CD4-positive, alpha-beta T cell treated with Interleukin-4 for 4 hours (primary cell): ENCODE results near the gene CFAP46.
"Not testable (repeated sequence)": the region's sequence is repeated elsewhere in the genome, so short reads cannot be mapped to it uniquely, and the experiment has no call there.

Experiments
- DNase-seq: peaks from one replicate; pipeline ENCODE4 v3.0.0-alpha.2; 2020

Gene CFAP46

GRCh38 chr10:132803416-132804210 is 138.8 kb downstream of the CFAP46 start:
- no peak for DNase-seq

DNA sequence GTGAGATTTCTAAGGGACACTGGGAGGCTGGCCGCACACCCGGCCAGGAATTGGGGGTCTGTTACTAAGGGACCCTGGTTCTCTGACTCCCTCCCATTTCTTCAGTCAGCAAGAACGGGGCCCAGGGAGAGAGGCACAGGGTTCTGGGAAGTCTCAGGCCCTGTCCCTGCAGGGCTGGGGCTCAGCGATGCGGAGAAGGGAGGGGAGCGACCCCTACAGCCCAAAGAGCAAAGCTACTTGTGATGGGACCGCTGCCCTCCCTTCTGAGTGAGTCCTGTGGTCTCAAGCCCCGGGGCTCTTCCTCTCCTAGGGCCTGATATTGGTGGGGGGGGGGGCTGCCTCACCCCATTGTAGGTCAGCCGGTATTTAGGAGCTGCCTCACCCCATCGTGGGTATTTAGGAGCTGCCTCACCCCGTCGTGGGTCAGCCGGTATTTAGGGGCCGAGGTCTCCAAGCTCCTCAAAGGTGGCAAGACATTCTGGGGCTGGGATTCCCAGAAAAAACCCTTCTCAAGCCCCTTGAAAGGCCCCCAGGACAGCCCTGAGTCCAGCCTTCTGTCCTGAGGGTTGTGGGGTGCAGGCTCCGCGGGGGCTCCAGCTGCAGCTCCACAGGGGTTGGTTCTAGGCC is 139.6 kb downstream of the CFAP46 start:
- DNase-seq: no peak

DNA sequence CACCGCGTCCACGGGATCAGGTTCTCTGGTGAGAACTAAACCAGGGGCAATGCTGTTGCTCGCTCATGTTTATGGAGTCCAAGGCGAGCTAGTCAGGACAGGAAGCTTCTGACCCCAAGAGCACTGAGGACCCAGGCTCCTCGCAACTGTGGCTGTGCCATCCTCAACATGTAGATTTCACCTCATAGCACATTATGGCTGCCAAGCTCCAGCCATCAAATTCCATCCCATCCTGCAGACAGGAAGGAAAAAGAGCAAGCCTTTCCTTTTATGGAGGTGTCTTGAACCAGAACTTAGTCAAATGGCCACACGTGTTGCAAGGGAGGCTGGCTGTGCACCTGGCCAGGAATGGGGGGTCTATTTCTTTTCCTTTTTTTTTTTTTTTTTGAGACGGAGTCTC is 140.3 kb downstream of the CFAP46 start:
- DNase-seq: no peak

GRCh38 chr10:132799865-132800264 is 142.5 kb downstream of the CFAP46 start:
- DNase-seq: no peak

GRCh38 chr10:132798876-132799275 is 143.5 kb downstream of the CFAP46 start:
- DNase-seq: no peak

GRCh38 chr10:132798403-132798802 is 144.0 kb downstream of the CFAP46 start:
- no peak for DNase-seq

DNA sequence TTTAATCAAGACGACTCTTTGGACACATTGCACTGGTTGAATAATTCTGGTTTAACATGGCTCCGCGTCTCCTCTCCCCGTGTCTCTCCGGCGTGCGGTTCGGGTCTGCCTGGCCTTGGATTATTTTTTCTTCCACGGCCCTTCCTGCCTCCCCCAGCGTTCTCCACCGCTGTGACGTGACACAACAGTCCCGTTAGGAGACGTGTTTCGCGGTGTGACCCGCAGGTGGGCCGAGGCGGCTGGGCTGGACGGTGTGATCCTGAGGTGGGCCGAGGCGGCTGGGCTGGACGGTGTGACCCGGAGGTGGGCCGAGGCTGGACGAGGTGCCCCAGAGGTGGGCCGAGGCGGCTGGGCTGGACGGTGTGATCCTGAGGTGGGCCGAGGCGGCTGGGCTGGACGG is 144.4 kb downstream of the CFAP46 start:
- DNase-seq: not testable (repeated sequence)

GRCh38 chr10:132796846-132797245 is 145.5 kb downstream of the CFAP46 start:
- no peak for DNase-seq

- no peak for DNase-seq
Measured at GRCh38 chr10:132793871-132794849, 148.2 kb downstream of the CFAP46 start.

- DNase-seq: no peak
Measured at GRCh38 chr10:132793213-132793612, 149.2 kb downstream of the CFAP46 start.

- no peak for DNase-seq
Measured at GRCh38 chr10:132792796-132793195, 149.6 kb downstream of the CFAP46 start.

DNA sequence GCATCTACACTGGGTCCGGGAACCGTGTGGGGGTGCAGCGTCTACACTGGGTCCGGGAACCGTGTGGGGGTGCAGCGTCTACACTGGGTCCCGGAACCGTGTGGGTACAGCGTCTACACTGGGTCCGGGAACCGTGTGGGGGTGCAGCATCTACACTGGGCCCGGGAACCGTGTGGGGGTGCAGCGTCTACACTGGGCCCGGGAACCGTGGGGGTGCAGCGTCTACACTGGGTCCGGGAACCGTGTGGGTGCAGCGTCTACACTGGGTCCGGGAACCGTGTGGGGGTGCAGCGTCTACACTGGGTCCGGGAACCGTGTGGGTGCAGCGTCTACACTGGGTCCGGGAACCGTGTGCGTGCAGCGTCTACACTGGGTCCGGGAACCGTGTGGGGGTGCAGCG is 150.3 kb downstream of the CFAP46 start:
- not testable (repeated sequence) for DNase-seq

DNA sequence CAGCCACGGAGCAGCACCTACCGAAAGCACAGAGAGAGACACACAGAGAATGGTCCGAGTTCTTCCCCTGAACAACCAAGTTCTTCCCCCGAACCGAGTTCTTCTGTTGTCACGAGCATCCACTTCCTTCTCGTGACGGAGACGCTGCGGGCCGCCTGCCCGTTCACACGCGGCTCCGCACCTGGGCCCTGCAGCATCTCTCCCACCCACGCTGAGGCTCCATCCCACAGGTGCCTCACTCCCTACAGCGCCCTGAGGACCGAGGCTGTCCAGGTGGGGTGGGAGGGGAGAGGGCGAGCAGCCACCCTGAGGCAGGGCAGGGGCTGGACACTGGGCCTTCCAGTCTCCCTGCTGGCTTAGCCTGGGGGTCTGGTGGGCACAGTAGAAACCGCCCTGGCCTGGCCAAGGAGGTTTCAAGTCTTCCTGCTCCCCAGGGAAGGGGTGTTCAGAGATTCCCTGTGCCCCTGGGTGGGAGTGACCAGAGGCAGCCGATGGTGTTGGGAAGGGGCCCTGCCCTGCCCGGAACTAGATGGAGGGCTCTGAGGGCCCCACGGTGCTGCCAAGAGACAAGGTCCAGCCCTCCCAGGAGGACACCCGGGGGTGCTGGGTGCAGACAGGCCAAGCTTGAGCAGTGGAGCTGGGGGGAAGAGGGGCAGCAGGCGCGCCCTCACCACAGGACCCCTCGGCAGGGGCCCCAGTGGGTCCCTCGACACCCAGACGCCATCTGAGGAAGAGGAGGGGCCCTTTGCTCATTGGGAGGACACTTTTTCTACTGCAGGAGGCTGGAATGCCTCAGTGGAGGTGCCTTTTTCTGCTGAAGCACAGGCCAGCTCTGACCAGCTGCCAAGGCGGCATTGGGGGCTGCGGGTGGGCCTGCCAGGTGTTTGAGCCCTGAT is 151.2 kb downstream of the CFAP46 start:
- no peak for DNase-seq

GRCh38 chr10:132790470-132790869 is 151.9 kb downstream of the CFAP46 start:
- DNase-seq: no peak

- DNase-seq: no peak
Measured at GRCh38 chr10:132789659-132790148, 152.7 kb downstream of the CFAP46 start.

DNA sequence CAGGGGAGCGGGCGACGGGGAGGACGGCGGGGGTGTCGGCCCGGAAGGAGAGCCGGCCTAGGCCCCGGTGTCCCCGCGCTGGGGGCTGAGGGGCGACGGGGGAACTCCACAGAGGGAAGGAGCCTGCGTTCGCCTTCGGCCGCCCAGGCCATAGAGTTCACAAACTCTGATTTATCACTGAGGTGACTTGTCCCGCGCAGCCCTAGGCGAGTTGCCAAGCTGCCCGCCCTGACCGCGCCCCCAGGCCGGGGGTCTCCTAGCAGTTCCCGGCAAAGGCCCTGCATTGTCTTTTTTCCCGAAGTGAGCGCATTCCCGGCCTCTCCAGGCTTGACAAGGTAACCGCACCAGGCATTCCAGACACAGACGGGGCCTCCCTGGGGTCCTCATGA is 153.5 kb downstream of the CFAP46 start:
- DNase-seq: no peak

GRCh38 chr10:132788180-132788830 is 154.1 kb downstream of the CFAP46 start:
- no peak for DNase-seq

DNA sequence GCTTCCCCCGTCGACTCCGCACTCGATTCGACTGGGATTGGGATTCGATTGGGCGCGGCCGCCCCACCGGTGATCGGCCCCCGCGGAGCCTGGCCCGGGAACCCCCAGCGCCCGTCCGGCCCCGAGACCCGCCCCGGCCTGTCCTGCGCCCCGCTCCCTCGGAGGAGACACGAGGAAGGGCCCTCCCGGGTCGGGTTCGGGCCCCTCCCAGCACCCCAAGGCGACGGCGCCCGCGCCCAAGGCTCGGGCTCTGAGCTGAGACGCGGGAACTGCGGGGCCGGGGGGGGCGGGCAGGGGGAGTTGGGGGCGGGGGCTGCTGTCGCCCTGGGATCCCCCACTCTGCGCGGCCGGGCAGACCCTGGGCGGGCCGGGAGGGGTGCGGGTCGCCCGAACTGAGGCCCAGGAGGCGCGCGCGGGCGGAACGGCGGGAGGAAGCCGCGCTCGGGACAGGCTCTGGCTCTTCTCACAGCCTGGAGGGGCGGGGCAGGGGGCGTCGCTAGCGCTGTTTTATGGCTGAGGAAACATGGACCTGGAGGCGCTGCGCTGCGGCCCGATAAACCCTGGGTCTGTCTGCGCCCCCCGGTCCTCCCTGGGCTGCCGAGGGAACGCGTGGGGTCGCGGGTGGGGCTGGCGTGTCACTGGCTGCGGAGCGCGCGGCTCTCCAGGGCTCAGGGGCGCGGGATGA is 154.7 kb downstream of the CFAP46 start:
- DNase-seq: no peak

DNA sequence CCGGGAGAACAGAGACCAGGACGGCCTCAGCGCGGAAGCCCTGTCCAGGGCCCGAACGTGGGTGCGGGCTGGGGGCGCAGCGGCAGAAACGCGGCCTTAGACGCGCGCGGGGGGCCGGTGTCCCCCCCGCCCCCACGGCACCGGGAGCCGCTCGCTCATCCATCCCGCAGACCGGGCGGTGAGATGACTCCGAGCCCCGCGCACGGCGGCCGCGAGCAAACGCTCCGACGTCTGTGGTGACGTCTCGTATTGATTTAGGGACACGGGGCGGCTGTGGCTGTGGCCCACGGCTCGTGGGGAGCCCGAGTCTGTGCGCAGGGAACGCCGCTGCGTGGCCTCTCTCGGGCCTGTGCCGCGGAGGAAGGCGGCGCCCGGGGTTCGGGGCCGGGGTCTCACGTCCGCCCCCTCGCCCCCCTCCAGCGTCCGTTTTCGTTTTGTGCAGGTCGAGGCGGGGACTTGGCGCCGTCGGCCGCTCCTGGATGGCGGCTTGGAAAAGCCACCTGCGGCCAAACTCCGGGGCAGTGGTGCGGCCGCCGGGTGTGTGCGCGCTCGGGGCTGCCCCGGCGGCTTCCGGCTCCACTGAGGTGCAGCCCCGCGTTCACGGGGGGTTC is 155.4 kb downstream of the CFAP46 start:
- no peak for DNase-seq

DNA sequence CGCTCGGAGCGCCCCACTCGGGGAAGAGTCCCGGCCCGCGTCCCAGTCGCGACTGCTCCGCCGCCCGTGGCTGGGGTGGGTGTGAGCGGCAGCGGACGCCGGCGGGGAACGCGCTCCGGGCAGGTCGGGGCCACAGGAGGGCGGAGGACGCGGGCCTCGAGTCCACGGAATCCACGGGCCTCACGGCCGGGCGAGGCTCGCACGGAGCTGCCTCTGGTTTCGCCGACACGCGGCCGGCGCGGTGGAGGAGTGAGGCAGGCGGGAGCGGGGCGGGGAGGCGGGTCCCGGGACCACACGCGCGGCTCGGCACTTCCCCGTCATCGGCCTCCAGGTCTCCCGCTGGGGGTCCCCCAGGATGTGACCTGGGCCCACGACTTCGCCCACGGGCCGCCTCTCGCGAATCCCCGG is 155.9 kb downstream of the CFAP46 start:
- DNase-seq: no peak
